Activated CD8-positive, alpha-beta T cell treated with anti-CD3 and anti-CD28 coated beads, Interleukin-2, amount 10 ng/mL, durations not matched to agents 7 days and 5 days (primary cell): ENCODE results near the gene ST8SIA2. TPM values are rescaled to one million over a fixed set of nuclear protein-coding genes. Genes with fewer than 3 reads are reported as not detected.
A peak's percentile ranks its signal among the peaks of the same experiment; 100 is the strongest.

Source experiments
- ATAC-seq: fragments of 150-1000 bp; cut with Tn5 transposase; one replicate; pipeline ENCODE4 v1.10.0; 2021; ENCODE audit warnings: moderate library complexity
- CTCF ChIA-PET: fragments of 350-600 bp; sonication (Branson Sonifier 250); formaldehyde crosslinking; loops from one replicate; lab custom pipeline; 2021; ENCODE audit warnings: antibody characterized with exemption; lab: Charles Lee
- POLR2A ChIA-PET: fragments of 350-600 bp; sonication (Branson Sonifier 250); formaldehyde crosslinking; loops from one replicate; lab custom pipeline; 2021; ENCODE audit warnings: antibody characterized with exemption; lab: Charles Lee
- DNase-seq: peaks from one replicate; pipeline ENCODE4 v3.0.0-alpha.2; 2020
- H3K27ac Mint-ChIP-seq: one replicate; pipeline ENCODE4 v1.8.0; 2021; ENCODE audit warnings: mild to moderate bottlenecking, mixed read lengths
- H3K27me3 Mint-ChIP-seq: one replicate; pipeline ENCODE4 v1.8.0; 2021; ENCODE audit warnings: low read depth, mixed read lengths
- H3K36me3 Mint-ChIP-seq: one replicate; pipeline ENCODE4 v1.8.0; 2021; ENCODE audit warnings: low read depth, mixed read lengths
- H3K4me1 Mint-ChIP-seq: one replicate; pipeline ENCODE4 v1.8.0; 2021; ENCODE audit warnings: low read depth, mixed read lengths
- H3K4me3 Mint-ChIP-seq: one replicate; pipeline ENCODE4 v1.8.0; 2021; ENCODE audit warnings: mild to moderate bottlenecking, mixed read lengths
- H3K9me3 Mint-ChIP-seq: one replicate; pipeline ENCODE4 v1.8.0; 2022; ENCODE audit warnings: mixed read lengths; ENCODE audit not compliant: insufficient read depth
- total RNA-seq, 2 experiments: library from RNA; stranded (reverse); gene quantifications; one replicate each; pipeline ENCODE4 v1.2.3, GENCODE V29; 2021

Gene ST8SIA2
- not detected for total RNA-seq

- peaks cover 64% of the 10 kb centered on the region for H3K27me3 Mint-ChIP-seq
- DNase-seq, result no peak
- no peak within 1 kb of the TSS for H3K27ac Mint-ChIP-seq
- peaks cover 7% of the 10 kb centered on the region for H3K4me1 Mint-ChIP-seq
- POLR2A ChIA-PET, result no interaction called here
- ATAC-seq, result peak; percentile 41
- CTCF ChIA-PET, result interaction anchor here (1.0 kb wide), 1 partner anchor 321 kb away, joined by 4 read pairs; no protein-coding TSS in a partner anchor
- H3K4me3 Mint-ChIP-seq, result no peak within 1 kb of the TSS
- H3K9me3 Mint-ChIP-seq, result no peaks in the 10 kb centered on the region
- H3K36me3 Mint-ChIP-seq, result no peaks in the 10 kb centered on the region
Measured at GRCh38 chr15:92393071-92393979, at the start of gene ST8SIA2. Gene ST8SIA2 (plus strand): TSS chr15:92393881. CDS start chr15:92394065, 184 bp downstream.

- ATAC-seq (no peak), DNase-seq (no peak)
- H3K4me1 Mint-ChIP-seq, result no peaks in the 10 kb centered on the region
- H3K4me3 Mint-ChIP-seq, result no peak overlapping the region
- CTCF ChIA-PET, result no interaction called here
- no peaks in the 10 kb centered on the region for H3K36me3 Mint-ChIP-seq
- no peak overlapping the region for H3K27ac Mint-ChIP-seq
- POLR2A ChIA-PET, result no interaction called here
- no peaks in the 10 kb centered on the region for H3K9me3 Mint-ChIP-seq
- H3K27me3 Mint-ChIP-seq, result no peaks in the 10 kb centered on the region
Measured at GRCh38 chr15:92343924-92344643, 49.6 kb upstream of the ST8SIA2 start.

- Mint-ChIP-seq H3K27me3 (no peaks in the 10 kb centered on the region), H3K27ac (no peak overlapping the region), H3K36me3 (no peaks in the 10 kb centered on the region), H3K4me1 (no peaks in the 10 kb centered on the region), H3K4me3 (no peak overlapping the region), H3K9me3 (no peaks in the 10 kb centered on the region)
- no peak for DNase-seq
- ATAC-seq, result no peak
- POLR2A ChIA-PET, result interaction anchor here (0.6 kb wide), 1 partner anchor 425 kb away, joined by 3 read pairs; no protein-coding TSS in a partner anchor
- CTCF ChIA-PET, result no interaction called here
Measured at GRCh38 chr15:92346063-92346462, 47.6 kb upstream of the ST8SIA2 start.

- H3K4me1 Mint-ChIP-seq, result no peaks in the 10 kb centered on the region
- no peaks in the 10 kb centered on the region for H3K9me3 Mint-ChIP-seq
- ATAC-seq, result no peak
- no peak for DNase-seq
- H3K4me3 Mint-ChIP-seq, result no peak overlapping the region
- H3K36me3 Mint-ChIP-seq, result no peaks in the 10 kb centered on the region
- POLR2A ChIA-PET, result no interaction called here
- CTCF ChIA-PET, result no interaction called here
- peaks cover 20% of the 10 kb centered on the region for H3K27me3 Mint-ChIP-seq
- no peak overlapping the region for H3K27ac Mint-ChIP-seq
Measured at GRCh38 chr15:92355307-92355706, 38.4 kb upstream of the ST8SIA2 start.

GRCh38 chr15:92361321-92362000 is 32.2 kb upstream of the ST8SIA2 start:
- DNase-seq, result no peak
- no peaks in the 10 kb centered on the region for H3K36me3 Mint-ChIP-seq
- ATAC-seq, result no peak
- H3K9me3 Mint-ChIP-seq, result no peaks in the 10 kb centered on the region
- no peak overlapping the region for H3K4me3 Mint-ChIP-seq
- ChIA-PET CTCF (no interaction called here), POLR2A (no interaction called here)
- peaks cover 9% of the 10 kb centered on the region for H3K27me3 Mint-ChIP-seq
- H3K27ac Mint-ChIP-seq, result no peak overlapping the region
- H3K4me1 Mint-ChIP-seq, result no peaks in the 10 kb centered on the region

DNA sequence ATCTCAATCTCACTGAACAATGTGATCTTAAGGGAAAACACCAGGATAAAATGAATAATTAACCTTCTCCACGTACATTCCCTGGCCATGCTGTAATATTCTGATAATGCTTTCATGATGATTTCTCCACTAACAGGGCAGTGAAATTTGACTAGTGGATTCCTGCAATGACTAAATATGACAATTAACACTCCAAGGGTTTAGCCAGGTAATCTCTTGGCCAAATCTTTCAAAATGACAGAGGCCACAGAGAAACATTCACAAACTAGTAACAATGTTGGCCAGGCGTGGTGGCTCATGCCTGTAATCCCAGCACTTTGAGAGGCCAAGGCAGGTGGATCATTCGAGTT is 31.7 kb upstream of the ST8SIA2 start:
- Mint-ChIP-seq H3K36me3 (no peaks in the 10 kb centered on the region), H3K27me3 (peaks cover 7% of the 10 kb centered on the region), H3K9me3 (no peaks in the 10 kb centered on the region), H3K4me1 (no peaks in the 10 kb centered on the region), H3K27ac (no peak overlapping the region), H3K4me3 (no peak overlapping the region)
- DNase-seq (no peak), ATAC-seq (no peak)
- CTCF ChIA-PET, result no interaction called here
- POLR2A ChIA-PET, result no interaction called here

- Mint-ChIP-seq H3K27ac (no peak overlapping the region), H3K4me1 (no peaks in the 10 kb centered on the region), H3K36me3 (no peaks in the 10 kb centered on the region), H3K4me3 (no peak overlapping the region), H3K9me3 (no peaks in the 10 kb centered on the region), H3K27me3 (peaks cover 2% of the 10 kb centered on the region)
- DNase-seq (no peak), ATAC-seq (no peak)
- POLR2A ChIA-PET, result no interaction called here
- CTCF ChIA-PET, result no interaction called here
Measured at GRCh38 chr15:92365084-92365483, 28.6 kb upstream of the ST8SIA2 start.

DNA sequence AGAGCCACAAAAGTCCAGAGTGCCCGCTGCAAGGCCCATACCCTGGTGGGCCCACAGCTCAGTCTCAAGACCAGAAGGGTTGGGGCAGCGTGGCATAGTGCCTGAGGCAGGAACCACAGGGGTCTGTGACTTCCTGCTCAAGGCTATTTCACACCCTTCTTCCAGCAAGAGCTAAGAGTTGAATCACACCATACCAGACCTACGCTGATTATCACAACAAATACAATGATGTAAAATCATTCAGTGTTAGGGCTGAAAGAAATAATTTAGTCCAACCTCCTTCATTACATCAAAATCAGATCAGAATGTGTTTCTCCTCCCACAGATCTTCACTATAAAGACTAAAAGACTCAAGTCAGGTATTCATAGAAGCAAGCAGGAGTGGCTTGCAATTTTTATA is 27.8 kb upstream of the ST8SIA2 start:
- ATAC-seq (no peak), DNase-seq (no peak)
- peaks cover 2% of the 10 kb centered on the region for H3K27me3 Mint-ChIP-seq
- POLR2A ChIA-PET, result no interaction called here
- H3K9me3 Mint-ChIP-seq, result no peaks in the 10 kb centered on the region
- H3K36me3 Mint-ChIP-seq, result no peaks in the 10 kb centered on the region
- no peak overlapping the region for H3K27ac Mint-ChIP-seq
- H3K4me1 Mint-ChIP-seq, result no peaks in the 10 kb centered on the region
- H3K4me3 Mint-ChIP-seq, result no peak overlapping the region
- CTCF ChIA-PET, result no interaction called here

GRCh38 chr15:92366381-92366780 is 27.3 kb upstream of the ST8SIA2 start:
- DNase-seq, result no peak
- Mint-ChIP-seq H3K4me3 (no peak overlapping the region), H3K9me3 (no peaks in the 10 kb centered on the region), H3K27ac (no peak overlapping the region), H3K27me3 (peaks cover 2% of the 10 kb centered on the region), H3K36me3 (no peaks in the 10 kb centered on the region), H3K4me1 (no peaks in the 10 kb centered on the region)
- ChIA-PET POLR2A (no interaction called here), CTCF (no interaction called here)
- no peak for ATAC-seq

GRCh38 chr15:92375057-92375456 is 18.6 kb upstream of the ST8SIA2 start:
- no peaks in the 10 kb centered on the region for H3K4me1 Mint-ChIP-seq
- ChIA-PET CTCF (no interaction called here), POLR2A (no interaction called here)
- ATAC-seq (no peak), DNase-seq (no peak)
- H3K4me3 Mint-ChIP-seq, result no peak overlapping the region
- H3K27me3 Mint-ChIP-seq, result peaks cover 10% of the 10 kb centered on the region
- H3K9me3 Mint-ChIP-seq, result no peaks in the 10 kb centered on the region
- H3K36me3 Mint-ChIP-seq, result no peaks in the 10 kb centered on the region
- H3K27ac Mint-ChIP-seq, result no peak overlapping the region

GRCh38 chr15:92376109-92376508 is 17.6 kb upstream of the ST8SIA2 start:
- H3K36me3 Mint-ChIP-seq, result no peaks in the 10 kb centered on the region
- H3K27ac Mint-ChIP-seq, result no peak overlapping the region
- CTCF ChIA-PET, result no interaction called here
- peaks cover 12% of the 10 kb centered on the region for H3K27me3 Mint-ChIP-seq
- H3K4me3 Mint-ChIP-seq, result no peak overlapping the region
- POLR2A ChIA-PET, result no interaction called here
- H3K4me1 Mint-ChIP-seq, result no peaks in the 10 kb centered on the region
- DNase-seq (no peak), ATAC-seq (no peak)
- H3K9me3 Mint-ChIP-seq, result no peaks in the 10 kb centered on the region
